B cell (primary cell): ENCODE measurements around the gene RPF1. TPM values are rescaled to one million over a fixed set of nuclear protein-coding genes. Genes with fewer than 3 reads are reported as not detected.

Experiments
- ATAC-seq: fragments of 200-7000 bp; cut with Tn5 transposase; one replicate; pipeline ENCODE4 v1.10.0; 2021; ENCODE audit warnings: low read depth, mild to moderate bottlenecking, moderate number of reproducible peaks, moderate library complexity
- CTCF ChIA-PET: fragments of 350-600 bp; sonication (Branson Sonifier 250); formaldehyde crosslinking; loops from one replicate; lab custom pipeline; 2021; ENCODE audit warnings: antibody characterized with exemption, inconsistent platforms; lab: Charles Lee
- POLR2A ChIA-PET: fragments of 350-600 bp; sonication (Branson Sonifier 250); formaldehyde crosslinking; loops from one replicate; lab custom pipeline; 2021; ENCODE audit warnings: antibody characterized with exemption; lab: Charles Lee
- DNase-seq: peaks from one replicate; pipeline ENCODE4 v3.0.0; 2013
- H2AFZ ChIP-seq: 2 replicates; pipeline ENCODE4 v1.6.1; 2012; ENCODE audit warnings: mild to moderate bottlenecking, low read depth, low read length; ENCODE audit not compliant: insufficient read depth, poor library complexity, severe bottlenecking
- H3K27ac ChIP-seq, 2 donors: 1 replicate in 1 of 2; 2 replicates in 1 of 2; pipeline ENCODE4 v1.5.1; 2012 to 2013; ENCODE audit warnings: low read length in 2 of 2, mild to moderate bottlenecking in 2 of 2, moderate library complexity in 1 of 2
- H3K27me3 ChIP-seq, 4 experiments: fragments of 200-600 bp in 1 of 4; sonication (generic) in 1 of 4; replicated peaks in 1 of 4; 1 replicate in 2 of 4; 2 replicates in 2 of 4; pipeline versions ENCODE4 v1.6.1 to v1.7.0; 2013 to 2016; ENCODE audit warnings: low read length in 3 of 4, mild to moderate bottlenecking in 2 of 4, mixed read lengths in 1 of 4, moderate library complexity in 1 of 4; ENCODE audit not compliant: insufficient read depth in 4 of 4, control insufficient read depth in 3 of 4; ENCODE audit errors: control extremely low read depth in 1 of 4
- H3K36me3 ChIP-seq, 2 experiments: replicated peaks in 1 of 2; 1 replicate in 1 of 2; 2 replicates in 1 of 2; pipeline versions ENCODE4 v1.6.1 to v1.7.1; 2013; ENCODE audit warnings: low read length in 1 of 2; ENCODE audit not compliant: insufficient read depth in 2 of 2, control insufficient read depth in 1 of 2; ENCODE audit errors: control extremely low read depth in 1 of 2, extremely low read depth in 1 of 2
- H3K4me1 ChIP-seq, 2 donors: fragments of 200-600 bp in 1 of 2; sonication (generic) in 1 of 2; 1 replicate in 1 of 2; 2 replicates in 1 of 2; pipeline versions ENCODE4 v1.5.1 to v1.6.1; 2013 to 2017; ENCODE audit warnings: low read length in 2 of 2; ENCODE audit not compliant: control insufficient read depth in 2 of 2, insufficient read depth in 2 of 2
- H3K4me2 ChIP-seq: replicated peaks from 2 replicates; pipeline ENCODE3; 2012; ENCODE audit warnings: mild to moderate bottlenecking, low read depth, low read length; ENCODE audit not compliant: poor library complexity, severe bottlenecking
- H3K4me3 ChIP-seq, 5 experiments: fragments of 200-600 bp in 1 of 5; sonication (generic) in 1 of 5; 1 replicate in 3 of 5; 2 replicates in 2 of 5; pipeline versions ENCODE4 v1.5.1 to v1.7.0; 2011 to 2016; ENCODE audit warnings: low read length in 4 of 5, mild to moderate bottlenecking in 4 of 5, low read depth in 2 of 5, control low read depth in 1 of 5, moderate library complexity in 1 of 5; ENCODE audit not compliant: insufficient read depth in 1 of 5; ENCODE audit errors: control extremely low read depth in 1 of 5, extremely low read depth in 1 of 5
- H3K79me2 ChIP-seq: fragments of 200-600 bp; sonication (generic); one replicate; pipeline ENCODE4 v1.6.0; 2016; ENCODE audit warnings: low read length; ENCODE audit not compliant: control insufficient read depth, insufficient read depth
- H3K9ac ChIP-seq: fragments of 200-600 bp; sonication (generic); 2 replicates; pipeline ENCODE4 v1.6.1; 2017; ENCODE audit warnings: mild to moderate bottlenecking, low read length, moderate library complexity
- H3K9me3 ChIP-seq, 3 donors: one replicate each; pipeline versions ENCODE4 v1.6.1 to v1.7.1; 2013; ENCODE audit warnings: low read length in 2 of 3; ENCODE audit not compliant: control insufficient read depth in 2 of 3, insufficient read depth in 1 of 3; ENCODE audit errors: control extremely low read depth in 1 of 3
- H4K20me1 ChIP-seq: 2 replicates; pipeline ENCODE4 v1.6.0; 2012; ENCODE audit warnings: mild to moderate bottlenecking, low read length; ENCODE audit not compliant: insufficient read depth, control insufficient read depth, poor library complexity, severe bottlenecking
- H3K27ac Mint-ChIP-seq: one replicate; pipeline ENCODE4 v1.8.0; 2021; ENCODE audit warnings: mixed read lengths
- H3K27me3 Mint-ChIP-seq: one replicate; pipeline ENCODE4 v1.8.0; 2021; ENCODE audit warnings: mixed read lengths
- H3K4me1 Mint-ChIP-seq: one replicate; pipeline ENCODE4 v1.8.0; 2021; ENCODE audit warnings: mixed read lengths
- H3K4me3 Mint-ChIP-seq: one replicate; pipeline ENCODE4 v1.8.0; 2021; ENCODE audit warnings: mixed read lengths
- H3K9me3 Mint-ChIP-seq: one replicate; pipeline ENCODE4 v1.8.0; 2022; ENCODE audit warnings: mixed read lengths; ENCODE audit not compliant: insufficient read depth
- CTCF ChIP-seq: fragments of 200-600 bp; IDR thresholded peaks from one replicate; pipeline ENCODE4 v1.8.0; 2022; ENCODE audit warnings: antibody characterized with exemption, mild to moderate bottlenecking
- EZH2 ChIP-seq: IDR thresholded peaks from 2 replicates; pipeline ENCODE4 v1.6.1; 2012; ENCODE audit warnings: borderline replicate concordance, low read depth, mild to moderate bottlenecking, moderate library complexity, low read length; ENCODE audit not compliant: insufficient read depth, poor library complexity, severe bottlenecking
- WGBS: methylation state at CpG from one replicate; pipeline ENCODE4 v1.1.5; 2013; ENCODE audit warnings: missing lambda C conversion rate; ENCODE audit not compliant: insufficient coverage; 5-methylcytosine and 5-hydroxymethylcytosine counted together
- intact Hi-C: fragments of 100-400 bp; cut with micrococcal nuclease; formaldehyde crosslinking; loops from one replicate; pipeline ENCODE4 v1.10.0; 2022
- polyA plus RNA-seq: library from polyadenylated mRNA; depleted of rRNA; stranded (reverse); fragments of >200 nt; gene quantifications from 2 replicates; pipeline ENCODE4 v1.2.3, GENCODE V29; 2012
- total RNA-seq, 2 donors: library from RNA; stranded (reverse); fragments of 120-200 nt in 1 of 2; gene quantifications; 1 replicate in 1 of 2; 2 replicates in 1 of 2; pipeline versions ENCODE4 v1.2.3 to v1.2.4, GENCODE V29; 2013 to 2022

Gene RPF1
- total and polyA plus RNA-seq, 2 donors (not counting 1 experiment from before 2014, with no cell fraction given), result 15.5 to 38.8 TPM

DNA sequence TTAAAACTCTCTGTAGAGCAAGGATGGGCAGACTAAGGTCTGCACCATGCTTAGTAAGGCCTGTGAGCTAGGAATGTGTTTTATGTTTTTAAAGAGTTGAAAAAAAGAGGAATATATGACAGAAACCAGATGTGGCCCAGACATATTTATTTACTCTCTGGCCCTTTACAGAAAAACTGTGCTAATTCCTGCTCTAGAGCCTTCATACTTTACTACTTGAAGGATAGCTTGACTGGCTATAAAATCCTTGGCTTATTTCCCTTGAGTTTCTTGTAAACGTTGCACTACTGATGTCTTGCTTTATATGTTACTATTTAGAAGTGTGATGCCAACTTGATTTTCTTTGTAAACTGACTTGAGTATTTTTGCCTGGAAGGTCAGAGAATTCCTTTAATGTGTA is 61.7 kb downstream of the RPF1 start:
- peaks cover 0 to 2% of the 10 kb centered on the region in 2 donors for H3K4me1 ChIP-seq
- Mint-ChIP-seq H3K4me3 (no peak overlapping the region), H3K27ac (no peak overlapping the region), H3K27me3 (no peaks in the 10 kb centered on the region), H3K4me1 (peaks cover 13% of the 10 kb centered on the region), H3K9me3 (no peaks in the 10 kb centered on the region)
- no peaks in the 10 kb centered on the region for H3K79me2 ChIP-seq
- intact Hi-C loops, result loop anchor here (1.0 to 5.0 kb wide), 2 partner anchors 33 to 98 kb away; partner anchors contain the start of genes GNG5 and SPATA1
- no peaks in the 10 kb centered on the region for H3K9me3 ChIP-seq
- ChIA-PET POLR2A (no interaction called here), CTCF (interaction anchor here (0.8 to 1.0 kb wide), 2 partner anchors 98 to 106 kb away, joined by 4 read pairs; no protein-coding TSS in a partner anchor)
- no CpG with 5 or more reads among the region's 1 CpG for WGBS
- no peak for ATAC-seq
- no peak for TF ChIP-seq CTCF
- no peak for TF ChIP-seq EZH2
- DNase-seq, result no peak
- no peak overlapping the region for H3K4me3 ChIP-seq
- H3K27me3 ChIP-seq, result no peaks in the 10 kb centered on the region
- no peak overlapping the region for H3K27ac ChIP-seq
- no peak overlapping the region for H3K9ac ChIP-seq
- no peaks in the 10 kb centered on the region for H4K20me1 ChIP-seq
- no peak overlapping the region for H3K4me2 ChIP-seq
- no peak overlapping the region for H2AFZ ChIP-seq
- H3K36me3 ChIP-seq, result peaks cover 3 to 5% of the 10 kb centered on the region in 2 experiments

- WGBS, result 80% methylated on average over 2 of the region's 4 CpGs
- no peak overlapping the region for H3K4me2 ChIP-seq
- no peaks in the 10 kb centered on the region for H3K9me3 ChIP-seq
- no peaks in the 10 kb centered on the region for H4K20me1 ChIP-seq
- no peak overlapping the region for H3K4me3 ChIP-seq
- H3K79me2 ChIP-seq, result no peaks in the 10 kb centered on the region
- DNase-seq (peak; percentile 8), ATAC-seq (no peak)
- TF ChIP-seq EZH2, result no peak
- TF ChIP-seq CTCF, result no peak
- POLR2A ChIA-PET, result no interaction called here
- CTCF ChIA-PET, result interaction anchor here (1.0 kb wide), 1 partner anchor 99 kb away, joined by 6 read pairs; no protein-coding TSS in a partner anchor
- peaks cover 0 to 2% of the 10 kb centered on the region in 2 donors for H3K4me1 ChIP-seq
- H3K36me3 ChIP-seq, result peaks cover 3 to 5% of the 10 kb centered on the region in 2 experiments
- Mint-ChIP-seq H3K4me3 (no peak overlapping the region), H3K9me3 (no peaks in the 10 kb centered on the region), H3K4me1 (peaks cover 13% of the 10 kb centered on the region), H3K27ac (no peak overlapping the region), H3K27me3 (no peaks in the 10 kb centered on the region)
- H3K27ac ChIP-seq, result no peak overlapping the region
- no peak overlapping the region for H2AFZ ChIP-seq
- intact Hi-C loops, result loop anchor here (1.0 to 5.0 kb wide), 2 partner anchors 34 to 99 kb away; partner anchors contain the start of genes GNG5 and SPATA1
- H3K9ac ChIP-seq, result no peak overlapping the region
- H3K27me3 ChIP-seq, result no peaks in the 10 kb centered on the region
These were observed 62.6 kb downstream of the RPF1 start for GRCh38 chr1:84541679-84542078.
